HG02610 (cell line): ENCODE data around the gene PLCD1.
"Not testable (repeated sequence)": the region's sequence is repeated elsewhere in the genome, so short reads cannot be mapped to it uniquely, and the experiment has no call there.

Source experiments
- ATAC-seq: cut with Tn5 transposase; IDR thresholded peaks from one replicate; pipeline ENCODE4 v1.9.1; 2021; ENCODE audit warnings: mild to moderate bottlenecking, moderate library complexity; ENCODE audit not compliant: unreplicated experiment

Gene PLCD1

DNA sequence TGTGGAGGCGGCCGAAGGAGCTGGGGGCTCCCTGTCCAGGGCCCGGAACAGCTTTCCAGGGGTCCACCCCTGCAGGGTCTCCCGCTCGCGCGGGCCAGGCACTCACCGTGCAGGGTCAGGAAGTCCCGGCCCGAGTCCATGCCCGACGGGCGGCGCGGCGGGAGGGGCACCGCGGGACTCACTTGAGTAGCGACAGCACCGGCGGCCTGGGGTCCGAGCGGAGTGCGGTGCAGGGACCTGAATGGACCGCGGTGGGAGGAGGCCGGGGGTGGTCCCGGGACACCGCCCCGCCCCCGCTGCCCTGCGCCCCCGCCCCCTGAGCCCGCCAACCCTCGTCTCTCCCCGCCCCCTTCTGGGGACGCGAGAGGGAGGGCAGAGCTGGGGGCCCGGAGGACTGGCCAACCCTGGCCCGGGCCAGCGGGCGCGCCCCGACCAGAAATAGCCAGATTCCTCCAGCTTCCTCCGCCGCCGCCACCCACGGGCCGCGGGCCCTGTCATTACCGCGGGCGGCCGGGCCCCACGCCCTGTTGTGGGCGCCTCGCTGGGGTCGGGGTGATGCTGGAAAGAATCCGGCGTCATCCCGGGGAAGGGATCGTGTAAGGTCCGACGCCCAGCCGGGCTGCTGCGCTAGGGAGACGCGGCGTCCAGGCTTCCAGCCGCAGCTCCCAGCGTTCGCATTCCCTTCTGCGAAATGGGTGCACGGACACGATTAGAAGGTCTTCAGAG is at the start of gene PLCD1:
PLCD1 (minus strand) TSS at position 243 of the 726 bp plus-strand sequence; CDS start at position 140, 103 bp downstream.
- no peak for ATAC-seq

DNA sequence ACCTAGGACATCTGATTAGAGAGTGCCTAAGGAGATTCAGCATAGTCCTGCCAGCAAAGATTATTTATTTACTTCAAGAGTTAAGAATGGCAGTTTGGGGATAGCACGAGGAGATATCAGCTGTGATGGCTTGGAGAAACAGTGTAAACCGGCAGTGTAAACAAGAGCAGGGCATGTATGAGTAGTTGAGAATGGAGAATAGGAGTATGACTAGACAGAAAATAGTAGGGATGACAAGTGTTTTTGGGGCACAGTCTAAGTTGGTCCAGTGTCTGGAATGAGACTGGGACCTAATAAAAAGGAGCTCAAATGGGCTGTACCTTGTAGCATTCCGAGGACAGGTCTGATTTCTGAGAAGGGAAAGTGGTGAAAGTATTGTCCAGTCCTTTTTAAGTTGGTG is 47.6 kb upstream of the PLCD1 start:
- not testable (repeated sequence) for ATAC-seq

DNA sequence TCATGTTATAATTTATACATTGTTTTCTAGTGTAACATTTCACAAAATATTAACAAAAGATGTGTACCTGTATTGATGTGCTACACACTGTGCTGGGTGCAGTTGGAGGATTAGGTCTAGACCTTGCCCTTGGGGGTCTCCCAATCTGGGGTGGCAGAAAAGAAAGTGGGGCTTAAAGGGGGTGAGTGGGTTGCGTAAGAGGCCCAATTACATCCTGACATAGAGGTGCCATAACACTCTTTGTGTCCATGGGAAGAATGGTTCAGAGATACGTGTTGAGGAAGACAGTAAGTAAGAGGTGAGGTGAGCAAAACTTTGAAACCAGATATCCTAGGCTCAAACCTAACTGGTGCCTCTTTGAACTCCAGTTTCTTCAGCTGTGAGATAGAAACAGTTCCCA is 40.6 kb upstream of the PLCD1 start:
- ATAC-seq, result no peak

DNA sequence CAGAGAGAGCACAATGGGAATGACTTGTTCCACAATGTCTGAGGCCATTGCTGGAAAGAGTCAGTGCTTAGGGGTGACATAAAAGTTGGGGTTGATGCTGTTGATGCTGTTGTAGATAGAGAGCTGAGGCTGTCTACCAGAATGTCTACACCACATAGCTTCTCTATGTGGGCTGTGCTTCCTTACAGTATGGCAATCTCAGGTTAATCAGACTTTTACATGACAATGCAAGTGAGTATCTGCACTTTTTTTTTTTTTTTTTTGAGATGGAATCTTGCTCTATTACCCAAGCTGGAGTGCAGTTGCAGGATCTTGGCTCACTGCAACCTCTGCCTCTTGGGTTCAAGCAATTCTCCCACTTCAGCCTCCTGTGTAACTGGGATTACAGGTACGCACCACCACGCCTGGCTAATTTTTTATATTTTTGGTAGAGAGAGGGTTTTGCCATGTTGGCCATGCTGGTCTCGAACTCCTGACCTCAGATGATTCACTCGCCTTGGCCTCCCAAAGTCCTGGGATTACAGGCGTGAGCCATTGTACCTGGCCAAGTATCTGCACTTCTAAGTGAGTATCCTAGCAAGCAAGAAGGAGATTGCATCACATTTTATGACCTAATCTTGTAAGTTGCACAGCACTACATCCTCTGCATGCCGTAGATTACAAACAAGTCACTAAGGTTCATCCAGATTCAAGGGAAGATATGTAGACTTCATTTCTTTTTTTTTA is 38.2 kb upstream of the PLCD1 start:
- ATAC-seq, result no peak

DNA sequence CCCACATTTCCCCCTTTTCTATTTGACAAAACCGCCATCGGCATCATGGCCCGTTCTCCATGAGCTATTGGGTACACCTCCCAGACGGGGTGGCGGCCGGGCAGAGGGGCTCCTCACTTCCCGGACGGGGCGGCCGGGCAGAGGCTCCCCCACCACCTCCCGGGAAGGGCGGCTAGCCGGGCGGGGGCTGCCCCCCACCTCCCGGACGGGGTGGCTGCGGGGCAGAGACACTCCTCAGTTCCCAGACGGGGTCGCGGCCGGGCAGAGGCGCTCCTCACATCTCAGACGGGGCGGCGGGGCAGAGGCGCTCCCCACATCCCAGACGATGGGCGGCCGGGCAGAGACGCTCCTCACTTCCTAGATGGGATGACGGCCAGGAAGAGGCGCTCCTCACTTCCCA is 35.0 kb upstream of the PLCD1 start:
- not testable (repeated sequence) for ATAC-seq

DNA sequence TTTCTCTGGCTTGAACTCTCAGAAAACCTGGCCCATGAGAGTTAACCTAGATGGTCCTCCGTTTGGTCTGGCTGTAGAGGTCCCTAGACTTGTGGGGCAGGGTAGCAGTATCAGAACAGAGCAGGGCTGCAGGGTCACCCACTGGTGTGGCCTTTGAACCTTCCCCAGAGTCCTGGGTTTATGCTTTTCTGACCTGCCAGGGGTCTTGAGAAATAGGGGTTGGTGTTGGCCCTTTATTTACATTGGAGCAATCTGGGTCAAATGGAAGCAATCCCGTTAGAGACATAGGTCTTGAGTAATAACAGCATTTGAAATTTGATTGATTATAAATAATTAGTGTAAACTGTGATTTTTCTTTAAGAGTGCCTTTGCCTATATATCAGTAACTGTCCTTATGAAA is 33.4 kb upstream of the PLCD1 start:
- ATAC-seq, result no peak

DNA sequence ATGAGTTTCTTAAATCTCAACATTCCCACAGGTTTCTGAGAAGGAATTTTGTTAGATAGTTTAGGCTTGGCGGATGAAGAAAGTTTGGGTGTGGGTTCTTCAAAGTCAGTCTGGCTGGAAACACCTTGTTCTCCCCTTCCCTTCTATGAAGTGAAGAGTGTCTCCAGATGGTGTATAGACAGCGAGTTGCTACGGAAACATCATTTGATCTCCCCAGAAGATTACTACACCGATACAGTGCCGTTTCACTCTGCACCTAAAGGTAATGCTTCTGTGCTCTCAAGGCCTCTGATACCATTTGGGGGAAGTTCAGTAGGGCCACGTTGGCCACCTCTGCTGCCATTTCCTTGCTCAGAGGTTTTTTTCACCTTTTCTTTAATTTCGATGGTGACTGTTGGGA is 30.1 kb upstream of the PLCD1 start:
- ATAC-seq, result no peak

DNA sequence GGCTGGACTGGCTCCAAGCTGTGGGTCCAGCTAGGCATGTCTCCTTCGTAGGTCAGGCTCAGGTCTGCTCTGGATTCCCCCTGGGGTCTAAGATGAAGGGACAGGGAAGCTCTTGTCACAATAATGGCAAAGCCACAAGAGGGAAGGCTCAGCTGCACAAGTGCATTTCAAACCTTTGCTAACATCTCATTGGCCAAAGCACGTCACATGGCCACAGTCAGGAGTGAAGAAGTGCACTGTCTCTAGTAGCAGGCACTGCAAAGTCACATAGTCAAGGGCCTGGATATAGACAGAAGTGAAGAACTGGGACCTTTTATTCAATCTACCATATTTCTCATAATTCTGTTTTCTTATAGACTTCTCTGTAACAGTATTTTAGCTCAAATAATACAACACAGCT is 29.7 kb upstream of the PLCD1 start:
- no peak for ATAC-seq

DNA sequence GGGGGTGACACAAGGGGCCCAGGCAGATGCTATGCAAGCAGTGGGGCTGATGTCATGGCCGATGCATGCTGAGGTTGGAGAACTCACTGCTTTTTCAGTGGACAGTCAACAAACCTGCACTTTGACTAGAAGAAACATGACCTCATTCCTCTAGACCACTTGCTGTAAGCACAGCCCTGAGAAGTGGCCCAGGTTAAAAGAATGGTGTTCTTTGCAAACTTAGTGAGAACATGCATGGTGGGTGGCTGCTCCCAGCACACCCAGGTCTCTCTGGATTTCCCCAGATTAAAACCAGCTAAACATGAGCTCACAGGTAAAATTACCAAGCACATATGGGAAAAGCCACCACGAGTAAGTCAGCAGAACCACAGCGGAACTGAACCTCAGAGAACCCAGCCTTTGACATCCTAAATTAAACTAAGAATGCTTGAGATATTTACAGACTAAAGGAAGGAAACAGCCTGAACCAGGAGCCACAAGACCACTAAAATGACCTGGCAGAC is 25.1 kb upstream of the PLCD1 start:
- peak; percentile 78 for ATAC-seq

DNA sequence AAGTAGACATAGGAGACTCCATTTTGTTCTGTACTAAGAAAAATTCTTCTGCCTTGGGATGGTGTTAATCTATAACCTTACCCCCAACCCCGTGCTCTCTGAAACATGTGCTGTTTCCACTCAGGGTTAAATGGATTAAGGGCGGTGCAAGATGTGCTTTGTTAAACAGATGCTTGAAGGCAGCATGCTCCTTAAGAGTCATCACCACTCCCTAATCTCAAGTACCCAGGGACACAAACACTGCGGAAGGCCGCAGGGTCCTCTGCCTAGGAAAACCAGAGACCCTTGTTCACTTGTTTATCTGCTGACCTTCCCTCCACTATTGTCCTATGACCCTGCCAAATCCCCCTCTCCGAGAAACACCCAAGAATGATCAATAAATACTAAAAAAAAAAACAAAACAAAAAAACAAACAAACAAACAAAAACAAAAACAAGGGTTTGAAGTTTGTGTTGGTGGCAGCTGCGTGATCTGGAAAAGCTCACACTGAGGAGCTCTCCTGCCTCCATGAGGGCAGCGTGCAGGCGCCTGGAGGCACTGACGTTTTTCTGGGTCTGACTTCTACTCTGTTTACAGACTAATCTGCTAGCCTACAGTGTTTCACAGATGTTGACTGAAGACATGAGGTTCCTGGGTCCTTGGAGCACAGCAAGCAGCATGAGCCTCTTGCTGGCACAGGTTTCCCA is 24.5 kb upstream of the PLCD1 start:
- not testable (repeated sequence) for ATAC-seq

DNA sequence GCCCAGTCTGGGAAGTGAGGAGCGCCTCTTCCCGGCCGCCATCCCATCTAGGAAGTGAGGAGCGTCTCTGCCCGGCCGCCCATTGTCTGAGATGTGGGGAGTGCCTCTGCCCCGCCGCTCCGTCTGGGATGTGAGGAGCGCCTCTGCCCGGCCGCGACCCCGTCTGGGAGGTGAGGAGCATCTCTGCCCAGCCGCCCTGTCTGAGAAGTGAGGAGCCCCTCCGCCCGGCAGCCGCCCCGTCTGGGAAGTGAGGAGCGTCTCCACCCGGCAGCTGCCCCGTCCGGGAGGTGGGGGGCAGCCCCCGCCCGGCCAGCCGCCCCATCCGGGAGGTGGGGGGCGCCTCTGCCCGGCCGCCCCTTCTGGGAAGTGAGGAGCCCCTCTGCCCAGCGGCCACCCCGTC is 23.8 kb upstream of the PLCD1 start:
- not testable (repeated sequence) for ATAC-seq

DNA sequence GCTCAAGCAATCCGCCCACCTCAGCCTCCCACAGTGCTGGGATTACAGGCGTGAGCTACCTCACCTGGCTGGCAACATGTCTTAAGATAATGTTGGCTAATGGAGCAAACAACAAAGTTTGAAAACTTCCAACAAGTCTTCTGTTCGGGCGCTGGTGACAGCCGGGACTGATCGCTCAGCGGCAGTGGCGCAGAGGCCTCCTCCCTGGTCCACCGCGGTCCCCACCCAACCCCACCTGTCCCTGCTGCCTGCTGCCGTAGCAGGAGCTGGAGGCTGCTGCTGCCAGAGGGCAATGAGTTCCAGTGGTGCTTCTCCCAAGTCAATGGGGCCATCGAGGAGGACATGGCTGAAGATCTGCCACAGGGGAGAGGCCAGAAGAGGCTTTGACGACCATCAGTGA is 21.7 kb upstream of the PLCD1 start:
- ATAC-seq, result no peak

DNA sequence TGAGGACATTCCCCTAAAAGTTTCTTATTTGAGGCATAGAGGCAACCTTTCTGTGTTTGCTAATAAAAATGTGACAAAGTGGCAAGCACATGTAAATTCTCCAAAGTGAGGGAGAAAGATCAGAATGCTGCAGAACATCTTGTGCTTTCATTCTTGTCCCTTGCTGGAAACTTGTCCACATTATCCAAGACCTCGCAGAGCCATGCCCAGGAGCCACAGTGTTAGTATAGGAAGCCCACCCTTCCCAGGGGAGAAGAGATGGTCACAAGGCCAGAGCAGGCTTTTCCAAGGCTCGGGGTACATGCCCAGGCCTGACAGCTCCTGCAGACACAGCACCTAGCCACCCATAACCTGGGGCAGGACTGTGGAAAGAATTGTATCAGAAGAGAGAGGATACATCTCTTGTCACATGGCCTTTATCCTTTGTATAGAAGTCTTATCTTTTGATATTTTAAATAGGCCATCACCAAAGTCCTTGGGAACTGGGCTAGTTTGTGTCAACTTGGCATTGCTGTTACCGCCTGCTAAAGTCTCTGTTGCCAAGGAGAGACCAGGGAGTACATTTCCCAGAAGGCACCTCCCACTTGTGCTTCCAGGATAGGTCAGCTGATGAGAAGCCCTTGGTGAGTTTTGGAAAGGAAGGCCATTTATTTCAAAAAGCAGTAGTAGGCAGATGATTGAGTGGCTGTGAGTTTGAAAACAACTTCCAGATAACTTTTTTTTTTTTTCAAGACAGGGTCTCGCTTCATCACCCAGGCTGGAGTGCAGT is 20.1 kb upstream of the PLCD1 start:
- no peak for ATAC-seq

DNA sequence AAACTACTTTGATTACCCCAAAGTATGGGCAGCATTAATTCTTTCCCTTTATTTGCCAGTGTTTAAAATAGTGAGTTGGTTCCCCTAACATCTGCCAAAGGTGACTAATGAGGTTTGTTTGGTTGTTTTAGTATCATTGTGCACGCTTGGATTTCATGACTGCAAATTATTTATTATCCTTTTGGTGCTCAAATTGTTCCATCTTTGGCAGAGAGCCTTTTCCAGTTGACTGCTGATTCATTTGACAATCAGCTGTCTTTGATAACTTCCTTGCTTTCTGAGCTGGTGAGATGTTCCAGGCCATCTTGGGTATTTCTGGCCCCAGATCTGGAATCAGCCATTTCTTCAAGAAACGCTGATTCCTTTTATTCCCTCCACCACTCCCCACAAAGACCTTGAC is 18.5 kb upstream of the PLCD1 start:
- no peak for ATAC-seq

DNA sequence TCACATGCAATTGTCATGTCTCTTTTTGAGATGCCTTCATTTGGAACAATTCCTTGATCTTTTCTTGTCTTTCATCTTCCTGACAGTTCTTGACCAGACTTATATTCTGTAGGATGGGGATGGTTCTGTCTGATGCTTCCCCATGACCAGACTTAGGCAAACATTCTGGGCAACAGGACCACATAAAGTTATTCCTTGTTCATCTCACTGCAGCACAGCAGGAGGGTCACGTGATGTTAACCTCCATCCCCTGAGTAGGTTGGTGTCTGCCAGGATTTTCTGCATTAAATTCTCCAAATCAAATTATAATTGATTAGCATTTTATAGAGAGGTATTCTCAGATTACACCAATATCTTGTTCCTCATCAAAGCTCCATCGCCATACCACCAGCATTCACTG is 17.4 kb upstream of the PLCD1 start:
- ATAC-seq, result no peak

DNA sequence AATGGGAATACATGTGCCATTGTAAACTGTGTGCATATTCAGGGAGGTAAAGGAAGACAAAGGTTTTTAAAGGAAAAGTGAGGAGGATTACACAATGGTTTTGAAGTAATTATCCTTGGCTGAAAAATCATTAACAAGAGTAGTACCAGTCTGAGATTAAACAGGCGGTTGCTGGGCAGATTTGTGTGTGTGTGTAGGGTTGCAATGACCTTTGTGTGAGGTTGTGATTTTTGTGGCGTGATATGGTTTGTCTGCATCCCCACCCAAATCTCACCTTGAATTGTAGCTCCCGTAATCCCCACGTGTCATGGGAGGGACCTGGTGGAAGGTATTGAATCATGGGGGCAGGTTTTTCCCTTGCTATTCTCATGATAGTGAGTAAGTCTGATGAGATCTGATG is 16.6 kb upstream of the PLCD1 start:
- ATAC-seq, result no peak

DNA sequence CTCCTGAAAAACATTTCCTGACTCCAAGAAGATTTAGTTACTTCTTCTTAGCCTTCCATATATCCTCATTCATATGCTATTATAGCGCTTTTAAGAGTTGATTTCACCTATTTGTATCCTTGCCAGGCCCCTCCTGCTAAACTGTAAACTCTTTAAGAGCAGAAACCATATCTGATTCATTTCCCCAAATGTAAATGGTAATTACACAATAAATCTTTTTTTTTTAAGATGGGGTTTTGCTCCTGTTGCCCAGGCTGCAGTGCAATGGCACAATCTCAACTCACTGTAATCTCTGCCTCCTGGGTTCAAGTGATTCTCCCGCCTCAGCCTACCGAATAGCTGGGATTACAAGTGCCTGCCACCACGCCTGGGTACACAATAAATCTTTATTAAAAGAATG is 14.0 kb upstream of the PLCD1 start:
- no peak for ATAC-seq

DNA sequence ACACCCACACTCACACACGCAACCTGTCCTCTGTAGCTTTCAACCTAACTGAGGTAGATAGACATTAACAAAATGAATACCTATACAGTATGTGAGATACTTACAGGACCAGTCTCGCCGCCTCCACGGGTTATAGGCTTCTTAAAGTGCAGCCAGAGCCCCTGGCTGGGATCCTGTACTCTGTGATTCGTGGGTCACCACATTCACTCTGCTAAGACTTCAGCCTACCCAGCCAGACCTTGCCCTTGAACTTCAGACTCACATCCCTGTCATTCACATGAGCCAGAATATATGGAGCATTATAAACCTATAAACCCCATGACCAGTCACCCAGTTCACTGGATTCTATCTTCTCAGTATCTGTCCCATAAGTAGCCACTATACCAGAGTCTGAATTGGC is 11.0 kb upstream of the PLCD1 start:
- no peak for ATAC-seq

DNA sequence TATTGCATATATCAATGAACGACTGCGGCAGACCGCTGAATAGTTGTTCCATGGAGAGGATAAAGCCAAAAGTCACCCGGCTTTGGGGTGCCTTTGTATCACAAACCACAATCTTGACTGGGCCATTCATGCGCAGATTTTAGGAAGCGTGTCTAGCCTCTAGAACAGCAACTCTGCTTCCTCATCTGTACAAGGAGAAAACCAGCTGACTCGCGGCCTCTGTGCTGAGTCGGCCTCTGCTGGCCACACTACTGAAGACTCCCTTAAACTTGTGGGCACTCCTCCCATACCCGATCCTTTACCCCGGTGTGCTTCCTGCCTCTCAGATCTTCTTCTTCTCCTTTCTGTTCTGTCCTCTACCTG is 10.4 kb upstream of the PLCD1 start:
- ATAC-seq, result peak; percentile 47

DNA sequence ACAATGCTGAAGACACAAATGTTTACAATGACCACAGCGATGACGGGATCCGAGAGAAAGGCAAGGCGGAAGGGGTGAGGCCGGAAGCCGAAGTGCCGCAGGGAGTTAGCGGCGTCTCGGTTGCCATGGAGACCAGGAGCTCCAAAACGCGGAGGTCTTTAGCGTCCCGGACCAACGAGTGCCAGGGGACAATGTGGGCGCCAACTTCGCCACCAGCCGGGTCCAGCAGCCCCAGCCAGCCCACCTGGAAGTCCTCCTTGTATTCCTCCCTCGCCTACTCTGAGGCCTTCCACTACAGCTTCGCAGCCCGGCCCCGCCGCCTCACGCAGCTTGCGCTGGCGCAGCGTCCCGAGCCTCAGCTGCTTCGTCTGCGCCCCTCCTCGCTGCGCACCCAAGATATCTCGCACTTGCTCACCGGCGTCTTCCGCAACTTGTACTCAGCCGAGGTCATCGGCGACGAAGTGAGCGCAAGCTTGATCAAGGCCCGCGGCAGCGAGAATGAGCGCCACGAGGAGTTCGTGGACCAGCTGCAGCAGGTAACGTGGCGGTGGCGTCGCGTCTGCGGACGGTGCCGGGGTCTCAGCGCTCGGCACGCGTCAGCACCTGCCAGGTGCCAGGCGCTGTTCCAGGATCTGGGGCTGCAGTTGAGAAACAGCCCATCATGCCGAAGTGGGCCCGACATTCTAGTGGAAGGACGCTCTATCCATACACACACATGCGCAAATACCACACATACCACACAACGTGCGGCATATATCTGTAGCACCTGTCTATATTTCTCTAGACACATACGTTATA is 9.9 kb upstream of the PLCD1 start, which contains the start of gene DLEC1:
DLEC1 (plus strand) TSS at position 108 of the 798 bp plus-strand sequence; CDS start at position 126, 18 bp downstream.
- ATAC-seq, result peak; percentile 88
